A549 (cell line): ENCODE measurements around the gene UNC5A. TPM values are rescaled to one million over a fixed set of nuclear protein-coding genes. Genes with fewer than 3 reads are reported as not detected.

Source experiments
- ATAC-seq, 2 experiments: fragments of 200-7000 bp in 1 of 2; fragments of >200 bp in 1 of 2; cut with Nextera tagmentation in 1 of 2; cut with Tn5 transposase in 1 of 2; 3 replicates each; pipeline versions ENCODE4 v1.8.0 to v1.9.1; 2018 to 2020; ENCODE audit warnings: mild to moderate bottlenecking in 1 of 2, moderate library complexity in 1 of 2
- CTCF ChIA-PET: fragments of 300-600 bp; sonication (Branson Sonifier 250); formaldehyde crosslinking; extraction: SDS; loops from one replicate; lab custom pipeline; 2021; ENCODE audit warnings: antibody characterized with exemption, inconsistent platforms; lab: Yijun Ruan, JAX
- POLR2A ChIA-PET: fragments of 350-600 bp; formaldehyde crosslinking; extraction: SDS; loops from one replicate; lab custom pipeline; 2021; ENCODE audit warnings: antibody characterized with exemption, inconsistent platforms; lab: Yijun Ruan, JAX
- DNase-seq, 2 experiments: peaks; one replicate each; pipeline versions ENCODE4 v3.0.0 to v3.0.0-alpha.2; 2011 to 2016; ENCODE audit warnings: low read depth in 1 of 2, low spot score in 1 of 2
- FAIRE-seq: peaks from 2 replicates; lab custom pipeline; 2011; peaks lifted over from hg19 to GRCh38; lab: Jason Lieb, UNC
- H3K27ac ChIP-seq, 2 experiments: fragments of >200 bp; sonication (Bioruptor Twin); formaldehyde crosslinking; 3 replicates each; pipeline ENCODE4 v1.5.1; 2016 to 2017
- H3K4me1 ChIP-seq: fragments of >200 bp; sonication (Bioruptor Twin); formaldehyde crosslinking; 3 replicates; pipeline ENCODE4 v1.6.1; 2016
- H3K4me2 ChIP-seq: fragments of >200 bp; sonication (Bioruptor Twin); formaldehyde crosslinking; 3 replicates; pipeline ENCODE4 v1.6.1; 2016
- H3K4me3 ChIP-seq: fragments of >200 bp; sonication (Bioruptor Twin); formaldehyde crosslinking; 3 replicates; pipeline ENCODE4 v1.5.1; 2016
- H3K9me3 ChIP-seq: fragments of >200 bp; sonication (Bioruptor Twin); formaldehyde crosslinking; 3 replicates; pipeline ENCODE4 v1.6.1; 2016
- CTCF ChIP-seq: fragments of >200 bp; sonication (Bioruptor Twin); formaldehyde crosslinking; IDR thresholded peaks from 3 replicates; pipeline ENCODE4 v1.5.1; 2016
- FOSL2 ChIP-seq, 2 experiments: fragments of 450-650 bp in 1 of 2; fragments of >200 bp in 1 of 2; sonication (Bioruptor Twin) in 1 of 2; formaldehyde crosslinking; IDR thresholded peaks; 2 replicates each; pipeline versions ENCODE4 v1.5.0 to v1.6.1; 2016 to 2020; ENCODE audit warnings: mild to moderate bottlenecking in 1 of 2, moderate library complexity in 1 of 2
- HDAC2 ChIP-seq: fragments of 200-600 bp; sonication (generic); IDR thresholded peaks from 2 replicates; pipeline ENCODE4 v1.6.1; 2016
- HOXA7 ChIP-seq: fragments of 250-450 bp; sonication (Bioruptor Pico); IDR thresholded peaks from 2 replicates; pipeline ENCODE4 v1.5.0; 2020; ENCODE audit warnings: mild to moderate bottlenecking, moderate library complexity
- HOXB5 ChIP-seq: fragments of 250-450 bp; sonication (Bioruptor Pico); IDR thresholded peaks from 2 replicates; pipeline ENCODE4 v1.5.0; 2020; ENCODE audit warnings: mild to moderate bottlenecking, moderate library complexity
- JUNB ChIP-seq: fragments of >200 bp; sonication (Bioruptor Twin); formaldehyde crosslinking; IDR thresholded peaks from 2 replicates; pipeline ENCODE4 v1.6.1; 2016
- MAFK ChIP-seq: fragments of 450-650 bp; IDR thresholded peaks from 2 replicates; pipeline ENCODE4 v1.6.1; 2014; ENCODE audit not compliant: partially characterized antibody
- RAD21 ChIP-seq, 2 experiments: fragments of >200 bp in 1 of 2; sonication (Bioruptor Twin) in 1 of 2; formaldehyde crosslinking in 1 of 2; IDR thresholded peaks in 1 of 2; conservative IDR thresholded peaks in 1 of 2; 2 replicates in 1 of 2; 3 replicates in 1 of 2; pipeline ENCODE4 v1.6.1; 2012 to 2018; ENCODE audit warnings: inconsistent platforms in 1 of 2
- SMC3 ChIP-seq: fragments of >200 bp; sonication (Bioruptor Twin); formaldehyde crosslinking; IDR thresholded peaks from 3 replicates; pipeline ENCODE4 v1.6.1; 2018; ENCODE audit warnings: inconsistent platforms
- WGBS: methylation state at CpG from one replicate; pipeline ENCODE4 v1.1.6; 2017; ENCODE audit errors: missing lambda C conversion rate; 5-methylcytosine and 5-hydroxymethylcytosine counted together
- polyA plus RNA-seq, 4 experiments: library from polyadenylated mRNA; depleted of rRNA in 3 of 4; stranded (reverse); fragments of >200 nt; fragmentation: RNase III in 1 of 4; extraction: RNeasy Plus Mini Kit Qiagen cat#74134 plus additional on column Dnase treatment in 1 of 4; gene quantifications; 2 replicates in 3 of 4; 3 replicates in 1 of 4; pipeline ENCODE4 v1.2.3, GENCODE V29; 2011 to 2017
- TF ChIP-seq, protein P1 (sequence below): fragments of >200 bp; sonication (Bioruptor Twin); formaldehyde crosslinking; IDR thresholded peaks from 2 replicates; pipeline ENCODE4 v1.6.1; 2016

The UNC5A gene
- polyA plus RNA-seq, 2 of the 4 experiments (the other 2 are of a cell fraction): 0.03 to 0.14 TPM

GRCh38 chr5:176810687-176811501, 535 bp downstream of the UNC5A start:
- FAIRE-seq: no peak
- ChIA-PET CTCF (interaction anchor here (1.4 to 8.0 kb wide), 2 partner anchors 13 to 152 kb away, joined by 5 to 90 read pairs; no protein-coding TSS in a partner anchor), POLR2A (no interaction called here)
- no peaks in the 10 kb centered on the region for H3K9me3 ChIP-seq
- peak overlapping the region; percentile 56 for H3K4me3 ChIP-seq
- TF ChIP-seq FOSL2 (IDR thresholded peaks at IDR 0.05) (no peak), FOSL2 (CRISPR knock-in tag; IDR thresholded peaks at IDR 0.05) (peak; percentile 30; the same call in 1 of the 2 replicates), HOXA7 (CRISPR knock-in tag) (no peak)
- TF ChIP-seq, protein P1, sequence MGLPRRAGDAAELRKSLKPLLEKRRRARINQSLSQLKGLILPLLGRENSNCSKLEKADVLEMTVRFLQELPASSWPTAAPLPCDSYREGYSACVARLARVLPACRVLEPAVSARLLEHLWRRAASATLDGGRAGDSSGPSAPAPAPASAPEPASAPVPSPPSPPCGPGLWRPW: no peak
- peak in 1 of 2 experiments; percentile 20; a peak in 3 of 6 replicates for ATAC-seq
- 3% methylated on average over 33 of the region's 68 CpGs for WGBS
- H3K27ac ChIP-seq: peak overlapping the region in 1 of 2 experiments; percentile 80; a peak in 3 of 6 replicates
- DNase-seq: no peak
- peak overlapping the region; percentile 98 for H3K4me2 ChIP-seq
- peaks cover 17% of the 10 kb centered on the region; the same call in 2 of the 3 replicates for H3K4me1 ChIP-seq

GRCh38 chr5:176812269-176813259, 2.2 kb downstream of the UNC5A start:
- POLR2A ChIA-PET: no interaction called here
- CTCF ChIA-PET: interaction anchor here (0.5 to 8.0 kb wide), 19 partner anchors 10 to 427 kb away, joined by 3 to 90 read pairs (median 4); no protein-coding TSS in a partner anchor
- no peak overlapping the region for H3K4me2 ChIP-seq
- H3K27ac ChIP-seq: no peak overlapping the region
- no peak overlapping the region for H3K4me3 ChIP-seq
- FAIRE-seq: no peak
- peak; percentile 49 to 80 for DNase-seq
- ATAC-seq: peak; percentile 42 to 79; a peak in 5 of 6 replicates
- TF ChIP-seq RAD21 (conservative IDR thresholded peaks at IDR 0.05 in 1 of 2, IDR thresholded peaks at IDR 0.05 in 1 of 2) (peak; percentile 62 to 63), MAFK (no peak), JUNB (no peak), CTCF (peak; percentile 63), HDAC2 (no peak), SMC3 (peak; percentile 60)
- WGBS: 37% methylated on average over 29 of the region's 37 CpGs
- no peaks in the 10 kb centered on the region for H3K9me3 ChIP-seq
- peaks cover 20% of the 10 kb centered on the region; the same call in 2 of the 3 replicates for H3K4me1 ChIP-seq

- H3K4me1 ChIP-seq: peaks cover 26% of the 10 kb centered on the region
- POLR2A ChIA-PET: no interaction called here
- no peak for TF ChIP-seq HOXB5 (CRISPR knock-in tag)
- TF ChIP-seq CTCF: no peak
- 72% methylated on average over 16 of the region's 16 CpGs for WGBS
- FAIRE-seq (no peak), DNase-seq (no peak), ATAC-seq (no peak)
- CTCF ChIA-PET: interaction anchor here (0.5 to 8.0 kb wide), 15 partner anchors 11 to 158 kb away, joined by 3 to 90 read pairs (median 4); no protein-coding TSS in a partner anchor
- no peak overlapping the region for H3K27ac ChIP-seq
- no peak overlapping the region for H3K4me2 ChIP-seq
- no peak overlapping the region for H3K4me3 ChIP-seq
- H3K9me3 ChIP-seq: no peaks in the 10 kb centered on the region
These were observed 3.4 kb downstream of the UNC5A start for GRCh38 chr5:176813587-176814312.
